ENCODE results near the gene DNAH11.

DNA sequence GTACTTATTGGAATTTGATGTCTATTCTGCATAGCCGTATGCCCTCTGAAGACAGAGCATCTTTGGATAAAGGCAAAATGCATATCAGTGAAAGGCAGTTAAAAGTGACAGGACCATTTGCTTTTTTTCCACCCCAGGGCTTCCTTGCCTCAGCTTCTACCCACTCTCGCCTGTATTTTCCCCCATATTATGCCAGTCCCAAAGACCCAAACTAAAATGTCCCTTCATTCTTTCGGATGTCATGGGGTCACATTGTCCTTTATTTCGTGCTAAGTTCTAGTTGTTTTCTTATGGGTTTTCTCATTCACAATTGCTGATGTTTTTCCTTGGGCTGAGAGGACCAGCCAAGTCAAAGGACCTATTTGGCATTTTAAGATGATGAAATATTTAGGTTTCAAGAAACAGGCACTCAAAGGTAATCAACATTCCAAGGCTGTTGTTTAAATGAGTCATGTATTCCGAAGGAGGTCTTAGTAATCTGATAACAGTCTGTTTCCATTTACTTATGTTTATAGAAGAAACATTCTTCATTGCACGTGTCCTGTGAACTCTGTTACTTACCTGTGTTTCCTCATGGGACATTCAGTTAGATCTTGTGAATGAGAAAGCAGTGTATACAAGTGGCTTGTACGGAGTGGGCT, 74.1 kb downstream of the DNAH11 start:
- TF ChIP-seq, protein P1, sequence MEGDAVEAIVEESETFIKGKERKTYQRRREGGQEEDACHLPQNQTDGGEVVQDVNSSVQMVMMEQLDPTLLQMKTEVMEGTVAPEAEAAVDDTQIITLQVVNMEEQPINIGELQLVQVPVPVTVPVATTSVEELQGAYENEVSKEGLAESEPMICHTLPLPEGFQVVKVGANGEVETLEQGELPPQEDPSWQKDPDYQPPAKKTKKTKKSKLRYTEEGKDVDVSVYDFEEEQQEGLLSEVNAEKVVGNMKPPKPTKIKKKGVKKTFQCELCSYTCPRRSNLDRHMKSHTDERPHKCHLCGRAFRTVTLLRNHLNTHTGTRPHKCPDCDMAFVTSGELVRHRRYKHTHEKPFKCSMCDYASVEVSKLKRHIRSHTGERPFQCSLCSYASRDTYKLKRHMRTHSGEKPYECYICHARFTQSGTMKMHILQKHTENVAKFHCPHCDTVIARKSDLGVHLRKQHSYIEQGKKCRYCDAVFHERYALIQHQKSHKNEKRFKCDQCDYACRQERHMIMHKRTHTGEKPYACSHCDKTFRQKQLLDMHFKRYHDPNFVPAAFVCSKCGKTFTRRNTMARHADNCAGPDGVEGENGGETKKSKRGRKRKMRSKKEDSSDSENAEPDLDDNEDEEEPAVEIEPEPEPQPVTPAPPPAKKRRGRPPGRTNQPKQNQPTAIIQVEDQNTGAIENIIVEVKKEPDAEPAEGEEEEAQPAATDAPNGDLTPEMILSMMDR (conservative IDR thresholded peaks at IDR 0.05 in 1 of 2, IDR thresholded peaks at IDR 0.05 in 1 of 2; ENCODE audit: low read depth in 1 of 2, low read length in 2 of 2) = no peak
- TF ChIP-seq EZH2 (IDR thresholded peaks at IDR 0.05; ENCODE audit: low read length, missing control alignments) = no peak

Data from fibroblast of lung (primary cell).